ENCODE data around the gene FOXJ3.

Gene FOXJ3

DNA sequence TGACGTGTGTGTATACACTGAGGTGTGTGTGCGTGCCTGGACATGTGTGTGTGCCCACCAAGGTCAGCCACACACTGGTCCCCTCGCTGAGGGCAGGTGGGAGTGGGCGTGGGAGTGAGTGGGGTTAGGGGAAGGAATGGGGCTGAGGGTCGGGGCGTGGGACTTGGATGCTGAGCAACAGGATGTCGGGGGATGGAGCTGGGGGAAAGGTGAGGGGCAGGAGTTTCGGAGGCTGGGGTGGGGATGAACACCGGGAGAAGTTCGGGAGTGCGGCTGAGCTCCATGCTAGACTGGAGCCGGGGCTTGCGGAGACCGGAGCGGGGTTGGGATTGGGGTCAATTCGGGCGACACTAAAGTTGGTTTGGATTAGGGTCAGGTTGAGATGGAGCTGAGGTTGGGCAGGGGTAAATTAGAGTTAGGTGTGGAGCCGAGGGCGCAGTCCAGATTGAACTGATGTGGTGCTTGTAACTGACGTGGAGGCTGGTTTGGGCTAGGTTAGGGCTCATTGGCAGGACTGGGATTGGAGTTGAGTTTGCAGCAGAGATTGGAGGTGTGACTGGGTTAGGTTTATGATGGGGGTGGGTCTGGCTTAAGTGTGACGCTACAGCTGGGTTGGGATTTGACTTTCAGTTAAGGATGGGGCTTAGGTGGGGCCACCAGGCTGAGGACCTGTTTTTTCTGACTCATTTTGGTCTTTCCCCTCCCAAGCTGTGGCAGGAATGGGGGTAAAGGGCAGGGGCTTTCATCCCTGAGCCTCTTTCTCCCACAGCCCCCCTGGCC is 167.2 kb downstream of the FOXJ3 start:
- no peak for DNase-seq (ENCODE audit: low read depth in 2 of 2)

DNA sequence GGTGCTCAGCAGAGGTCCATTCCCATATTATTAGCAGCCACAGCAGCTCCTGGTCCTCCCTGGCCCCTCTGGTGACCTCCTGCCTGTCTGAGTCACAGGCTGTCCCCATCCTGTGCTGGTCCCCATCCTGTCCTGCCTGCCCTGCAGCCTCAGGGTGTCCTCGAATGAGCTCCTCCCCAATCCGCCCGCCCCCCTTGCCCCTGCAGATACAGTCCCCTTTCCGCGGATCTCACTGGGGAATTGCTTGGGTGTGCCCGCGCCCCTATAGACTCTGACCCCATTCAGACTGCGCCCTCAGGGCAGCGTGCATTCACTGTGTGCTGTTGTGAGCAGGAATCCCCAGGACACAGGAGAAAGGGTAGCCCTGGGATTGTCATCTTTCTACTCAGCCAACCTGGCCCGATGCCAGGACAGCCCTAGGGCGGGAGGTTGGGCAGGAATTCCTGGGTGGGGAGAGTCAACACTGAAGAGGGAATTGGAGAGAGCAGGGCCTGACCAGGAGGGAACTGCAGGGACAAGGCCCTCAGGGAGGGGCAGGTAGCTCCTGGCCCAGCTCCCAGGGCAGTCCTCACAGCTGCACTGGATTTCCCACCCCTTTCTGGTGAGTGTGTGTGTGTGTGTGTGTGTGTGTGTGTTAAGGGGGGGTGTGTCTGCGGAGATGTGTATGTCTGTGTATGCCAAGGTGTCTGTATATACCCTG is 169.4 kb downstream of the FOXJ3 start:
- no peak for DNase-seq (ENCODE audit: low read depth in 2 of 2)

DNA sequence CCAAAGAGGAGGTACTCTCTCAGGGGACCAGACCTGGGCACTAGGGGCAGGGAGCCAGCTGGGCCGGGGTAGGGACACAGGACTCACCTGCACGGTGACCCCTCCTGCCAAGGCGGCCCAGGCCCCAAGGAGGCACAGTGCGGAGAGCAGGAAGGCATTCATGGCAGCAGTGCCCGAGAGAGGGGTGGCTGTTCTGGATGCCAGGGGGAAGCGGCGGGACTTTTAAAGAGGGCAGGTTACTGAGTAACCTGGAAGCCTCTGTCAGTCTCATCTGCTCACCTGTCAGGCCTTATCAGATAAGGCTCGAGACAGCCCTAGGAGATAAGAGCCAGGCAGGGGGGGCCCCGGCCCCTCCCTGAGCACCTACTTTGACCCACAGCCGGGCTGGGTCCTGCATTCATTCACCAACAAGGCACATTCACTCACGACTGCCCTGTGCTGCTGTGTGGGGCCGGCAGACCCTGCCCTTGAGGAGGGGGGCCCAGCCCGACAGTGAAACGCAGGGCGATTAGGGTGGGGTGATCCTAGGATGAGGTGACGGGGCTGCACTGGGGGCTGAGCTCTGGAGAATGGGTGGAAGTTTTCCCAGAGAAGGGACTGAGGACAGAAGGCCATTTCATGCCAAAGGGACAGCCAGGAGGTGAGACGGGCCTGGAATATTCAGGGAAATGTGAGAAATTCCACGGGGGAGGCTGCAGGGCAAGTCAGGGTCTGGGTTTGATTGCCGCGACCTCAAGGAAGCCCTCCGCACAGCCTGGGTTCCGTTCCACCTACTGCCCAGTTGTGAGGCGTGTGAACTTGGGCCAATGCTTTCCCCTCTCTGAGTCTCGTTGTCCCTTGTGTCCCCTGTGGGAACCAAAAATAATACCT is 170.2 kb downstream of the FOXJ3 start, which contains the start of gene GUCA2A:
GUCA2A (minus strand) TSS at position 195 of the 870 bp plus-strand sequence; CDS start at position 162, 33 bp downstream.
- no peak for DNase-seq (ENCODE audit: low read depth in 2 of 2)

DNA sequence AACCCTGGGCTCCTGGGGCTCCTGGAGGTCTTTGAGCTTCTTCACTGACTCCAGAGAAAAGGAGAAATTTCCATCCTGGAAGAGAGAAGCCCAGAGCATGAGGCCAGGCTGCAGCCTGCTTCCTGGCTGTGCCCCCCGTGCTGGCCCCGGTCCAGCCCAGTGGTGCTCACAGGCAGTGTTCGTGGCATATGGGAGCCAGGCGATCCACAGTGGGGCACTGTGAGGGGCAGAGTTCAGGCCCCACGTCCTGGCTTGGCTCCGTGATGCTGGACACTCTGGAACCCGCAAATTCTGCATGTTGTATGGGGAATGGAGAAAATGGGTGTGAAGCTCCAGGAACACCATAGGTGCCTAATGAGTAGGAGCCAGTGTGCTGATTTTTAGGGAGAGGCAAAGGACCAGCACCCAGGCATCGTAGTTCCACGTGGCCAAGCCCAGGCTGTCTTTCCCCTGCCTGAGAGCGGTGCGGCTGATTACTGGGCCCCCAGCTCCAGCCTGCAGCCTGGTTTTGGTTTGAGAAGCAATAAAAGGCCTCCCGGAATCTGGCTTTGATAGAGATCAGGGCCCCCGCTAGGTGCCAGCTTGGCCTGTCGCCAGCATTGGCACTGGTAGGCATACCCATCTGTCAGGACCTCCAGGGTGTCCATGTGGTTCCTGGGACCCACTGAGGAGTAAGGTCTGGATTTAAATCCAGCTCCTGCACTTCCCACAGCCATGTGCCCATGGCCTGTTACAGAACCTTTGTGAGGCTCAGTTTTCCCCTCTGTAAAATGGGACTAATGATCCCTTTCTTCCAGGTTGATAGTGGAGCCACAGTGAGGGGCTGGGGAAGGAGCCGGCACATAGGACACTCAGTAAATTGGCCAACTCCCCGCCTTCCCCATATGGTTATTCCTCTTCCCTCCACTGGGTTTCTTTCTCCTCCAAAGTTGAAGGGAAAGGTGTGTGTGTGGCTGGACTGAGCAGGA is 171.2 kb downstream of the FOXJ3 start:
- DNase-seq (ENCODE audit: low read depth in 2 of 2), result no peak

DNA sequence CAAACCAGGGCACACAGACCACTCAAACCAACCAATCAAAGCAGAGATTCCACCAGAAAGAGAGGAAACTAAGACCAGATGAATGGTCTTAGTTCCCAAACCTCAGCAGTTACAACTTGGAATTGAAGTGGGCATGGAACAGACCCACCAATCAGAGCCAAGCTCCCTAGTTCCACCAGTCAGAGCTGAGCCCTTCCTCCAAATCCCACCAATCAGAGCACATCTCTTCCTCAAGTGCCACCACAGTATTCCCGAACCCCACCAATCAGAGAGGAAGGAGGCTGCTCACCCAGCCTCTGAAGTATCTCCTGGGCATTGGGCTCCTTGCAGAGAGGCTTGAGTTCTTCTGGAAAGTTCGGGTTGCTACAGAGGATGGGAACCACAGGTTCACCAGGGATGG is 171.9 kb downstream of the FOXJ3 start:
- DNase-seq (ENCODE audit: low read depth in 2 of 2), result no peak

DNA sequence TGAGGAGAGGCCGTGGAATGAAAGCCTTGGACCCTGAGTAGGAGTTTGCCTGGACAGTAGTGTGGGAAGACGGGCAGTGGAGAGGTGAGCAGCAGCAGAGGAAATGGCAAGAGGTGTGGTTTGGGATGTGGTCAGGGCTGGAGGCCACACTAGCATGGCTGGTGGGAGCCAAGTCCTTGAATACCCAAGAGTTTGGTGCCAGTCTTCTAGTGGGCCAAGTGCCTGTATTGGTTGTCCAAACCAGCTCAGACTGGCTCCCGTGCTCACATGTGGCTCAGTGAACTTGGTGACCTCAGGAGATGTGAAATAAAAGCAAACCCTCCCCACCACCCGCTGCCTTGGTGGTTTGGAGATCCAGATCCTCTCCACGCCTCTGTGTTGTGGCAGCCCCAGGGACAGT is 172.9 kb downstream of the FOXJ3 start:
- no peak for DNase-seq (ENCODE audit: low read depth in 2 of 2)

DNA sequence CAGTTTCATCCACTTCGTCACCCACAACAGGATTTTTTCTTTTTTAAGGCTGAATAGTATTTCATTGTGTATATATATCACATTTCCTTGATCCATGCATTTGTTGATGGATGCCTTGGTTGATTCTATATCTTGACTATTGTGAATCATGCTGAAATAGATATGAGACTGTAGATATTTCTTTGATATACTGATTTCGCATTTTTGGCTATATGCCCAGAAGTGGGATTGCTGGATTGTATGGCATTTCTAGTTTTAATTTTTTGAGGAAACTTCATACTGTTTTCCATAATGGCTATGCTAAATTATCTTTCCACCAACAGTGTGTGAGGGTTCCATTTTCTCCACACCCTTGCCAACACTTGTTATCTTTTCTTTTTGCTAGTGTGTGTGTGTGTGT is 176.8 kb downstream of the FOXJ3 start:
- DNase-seq (ENCODE audit: low read depth in 2 of 2), result no peak

DNA sequence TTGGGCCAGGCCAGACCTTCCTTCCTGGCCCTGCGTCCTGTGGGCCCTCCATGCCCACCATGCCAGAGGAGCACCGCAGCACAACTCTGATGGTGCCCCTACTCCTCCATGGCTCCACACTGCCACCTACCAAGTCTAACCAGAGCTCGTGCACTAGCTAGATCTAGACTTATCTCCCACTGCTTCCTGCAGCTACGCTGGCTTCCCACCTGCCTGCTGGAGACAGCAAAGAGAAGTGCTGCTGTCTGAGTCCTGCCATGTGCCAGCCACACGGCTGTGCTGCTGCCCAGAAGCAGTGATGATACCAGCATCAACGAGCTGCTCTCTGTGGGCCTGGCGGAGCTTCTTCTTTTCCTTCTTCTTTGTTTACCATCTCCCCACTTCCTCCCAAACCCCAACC is 177.4 kb downstream of the FOXJ3 start:
- DNase-seq (ENCODE audit: low read depth in 2 of 2), result no peak

DNA sequence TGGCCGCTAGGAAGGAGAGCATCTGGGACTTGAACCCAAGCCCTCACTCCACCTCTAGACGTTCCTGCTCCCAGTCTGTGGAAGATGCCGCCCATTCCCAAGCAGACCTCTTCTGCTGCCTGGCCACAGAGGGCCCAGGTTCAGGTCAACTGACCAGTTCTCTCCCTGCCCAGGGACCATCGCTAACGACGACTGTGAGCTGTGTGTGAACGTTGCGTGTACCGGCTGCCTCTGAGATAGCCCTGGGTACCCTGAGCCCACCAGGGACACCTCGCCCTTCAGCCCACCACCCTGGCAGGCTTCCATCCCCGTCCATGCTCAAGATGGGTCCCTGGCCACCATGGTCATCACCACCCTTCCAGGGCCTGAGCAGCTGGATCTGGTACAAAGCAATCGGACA is 179.7 kb downstream of the FOXJ3 start:
- DNase-seq (ENCODE audit: low read depth in 2 of 2), result no peak

DNA sequence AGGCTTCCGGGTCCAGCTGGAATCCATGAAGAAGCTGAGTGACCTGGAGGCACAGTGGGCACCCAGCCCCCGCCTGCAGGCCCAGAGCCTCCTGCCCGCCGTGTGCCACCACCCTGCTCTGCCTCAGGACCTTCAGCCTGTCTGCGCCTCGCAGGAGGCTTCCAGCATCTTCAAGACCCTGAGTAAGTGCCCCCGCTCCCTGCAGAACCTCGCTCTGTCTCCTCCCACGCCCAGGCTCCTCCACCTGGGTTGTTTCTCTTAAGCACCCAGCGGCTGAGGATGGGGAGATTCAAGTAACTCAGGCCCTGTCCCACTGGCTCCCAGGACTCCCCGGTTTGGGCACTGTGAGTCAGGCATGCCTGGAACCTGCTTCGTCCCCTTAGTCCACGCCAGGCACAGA is 180.3 kb downstream of the FOXJ3 start:
- no peak for DNase-seq (ENCODE audit: low read depth in 2 of 2)

DNA sequence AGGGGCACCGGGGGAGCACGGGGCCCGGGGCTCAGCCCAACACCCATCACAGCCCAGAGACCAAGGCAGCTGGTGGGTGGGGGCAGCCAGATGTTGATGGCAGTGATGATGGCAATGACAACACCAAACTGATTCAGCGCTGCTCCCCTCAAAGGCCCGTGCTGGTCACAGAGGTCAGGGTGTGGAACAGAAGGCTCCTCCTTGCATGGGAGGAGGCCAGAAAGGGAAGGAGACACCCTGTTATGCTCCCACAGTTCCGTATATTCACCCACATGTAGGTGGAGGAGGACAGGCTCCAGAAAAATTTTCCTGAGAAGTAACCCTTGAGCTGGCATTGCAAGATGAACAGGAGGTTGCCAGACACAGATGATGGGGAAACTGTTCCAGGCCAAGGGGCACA is 181.4 kb downstream of the FOXJ3 start:
- no peak for DNase-seq (ENCODE audit: low read depth in 2 of 2)

DNA sequence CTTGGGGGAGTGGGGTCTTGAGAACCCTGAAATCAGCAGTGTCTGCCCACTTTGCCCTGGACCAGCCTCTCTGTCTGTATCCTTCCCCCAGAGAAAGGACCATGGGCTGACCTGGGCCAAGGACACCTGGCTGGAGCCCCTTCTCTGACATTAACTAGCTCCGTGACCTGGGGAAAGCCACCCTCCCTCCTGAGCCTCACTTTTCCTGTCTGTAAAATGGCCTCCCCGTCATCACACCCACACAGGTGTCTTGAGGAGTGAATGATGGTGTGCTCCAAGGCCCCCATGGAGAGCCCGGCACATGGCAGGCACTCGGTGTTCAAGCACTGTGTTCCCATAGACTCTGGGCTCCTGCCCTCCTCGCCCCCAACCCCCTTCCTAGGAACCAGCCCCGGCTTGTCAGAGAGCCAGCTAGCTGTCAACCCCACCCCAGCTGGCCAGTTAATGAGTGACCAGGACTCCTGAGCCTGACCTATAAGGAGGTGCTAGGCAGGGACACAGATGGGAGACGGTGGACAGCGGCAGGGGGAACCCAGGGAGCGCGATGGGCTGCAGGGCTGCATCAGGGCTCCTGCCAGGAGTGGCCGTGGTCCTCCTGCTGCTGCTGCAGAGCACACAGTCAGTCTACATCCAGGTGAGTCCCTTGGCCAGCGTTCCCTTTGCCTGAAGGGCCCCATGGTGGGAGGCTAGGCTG is 182.0 kb downstream of the FOXJ3 start, which contains the start of gene GUCA2B:
GUCA2B (plus strand) TSS at position 504 of the 694 bp plus-strand sequence; CDS start at position 545, 41 bp downstream.
- no peak for DNase-seq (ENCODE audit: low read depth in 2 of 2)

DNA sequence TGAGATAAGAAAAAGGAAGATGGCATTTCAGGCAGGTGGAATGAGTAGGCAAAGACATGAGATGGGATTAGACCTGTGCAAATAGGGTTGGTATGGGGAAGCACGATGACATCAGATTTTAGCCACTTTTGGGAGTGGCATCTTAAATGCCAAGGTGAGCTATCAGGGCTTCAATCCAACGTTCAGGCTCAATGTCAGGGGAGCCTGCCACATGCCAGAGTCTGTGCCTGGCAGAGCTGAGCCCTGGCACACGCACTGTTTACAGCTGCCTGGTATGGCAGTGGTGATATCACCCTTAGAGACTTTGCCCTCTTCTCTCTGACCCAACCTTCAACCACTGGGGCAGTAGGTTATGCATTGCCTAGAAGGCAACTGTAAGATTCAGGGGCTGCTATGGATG is 182.9 kb downstream of the FOXJ3 start:
- no peak for DNase-seq (ENCODE audit: low read depth in 2 of 2)

DNA sequence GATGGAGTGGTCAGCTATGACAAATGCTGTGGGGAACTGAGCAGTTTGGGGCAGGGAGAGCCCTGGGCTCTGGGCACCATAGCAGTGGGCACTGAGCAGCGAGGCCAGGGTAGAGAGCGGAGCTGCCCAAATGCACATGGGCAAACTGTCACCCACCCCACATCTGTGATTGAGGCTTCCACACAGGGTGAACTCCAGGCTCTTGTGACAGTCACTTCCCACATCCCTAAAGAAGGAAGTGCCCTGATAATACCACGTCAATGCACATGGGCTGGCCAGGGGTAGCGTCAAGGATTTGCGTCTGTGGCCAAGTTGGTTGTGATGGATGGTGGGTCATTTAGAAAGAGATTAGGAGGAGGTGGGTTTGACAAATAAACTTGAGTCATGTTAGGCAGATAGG is 184.4 kb downstream of the FOXJ3 start:
- DNase-seq (ENCODE audit: low read depth in 2 of 2), result no peak

DNA sequence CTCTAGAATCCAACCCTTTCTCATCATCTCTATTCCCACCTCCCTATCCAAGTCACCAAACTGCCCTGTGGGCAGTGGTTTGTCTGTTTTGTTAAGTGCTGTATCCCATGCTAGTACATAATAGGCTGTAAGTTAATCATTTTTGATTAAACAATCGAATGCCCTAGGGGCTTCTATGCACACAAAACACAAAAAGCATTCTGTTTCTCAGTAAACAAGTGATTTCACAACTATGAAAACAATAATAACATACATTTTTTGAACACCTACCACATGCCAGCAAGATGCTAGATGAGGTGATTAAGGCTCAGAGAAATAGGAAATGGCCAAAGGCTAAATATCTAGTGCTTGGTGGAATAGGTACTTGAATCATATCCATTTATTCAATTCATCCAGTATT is 186.9 kb downstream of the FOXJ3 start:
- DNase-seq (ENCODE audit: low read depth in 2 of 2), result no peak

DNA sequence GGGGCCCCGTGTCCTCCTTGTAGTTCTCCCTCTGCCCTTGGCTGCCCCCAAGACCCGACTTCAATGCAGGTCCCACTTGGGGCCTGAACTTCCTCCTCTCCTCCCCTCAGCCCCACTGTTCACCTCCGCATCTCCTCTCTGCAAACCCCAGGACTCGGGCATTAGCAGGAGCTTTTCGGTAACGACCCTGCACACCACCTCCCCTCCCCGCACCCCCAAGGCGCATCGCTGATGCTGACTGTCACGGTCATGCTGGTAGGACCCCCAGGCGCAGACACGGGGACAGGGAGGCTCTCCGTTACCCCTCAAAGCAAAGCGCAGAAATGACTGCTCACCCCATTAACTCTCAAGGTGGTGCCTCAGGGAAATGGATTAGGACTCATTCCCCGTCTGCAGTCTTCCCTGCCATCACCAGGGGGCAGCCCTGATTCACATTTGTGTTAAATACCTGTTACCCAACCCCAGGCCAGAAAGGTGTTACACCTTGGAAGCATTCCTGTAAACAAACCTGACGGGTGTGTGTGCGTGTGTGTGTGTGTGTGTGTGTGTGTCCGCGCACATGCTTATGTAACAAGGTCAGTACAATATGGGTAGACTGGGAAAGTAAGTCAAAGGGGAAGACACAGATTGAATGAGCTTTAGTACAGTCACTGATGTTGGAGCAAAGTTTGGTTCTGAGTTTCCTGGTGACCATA is 188.3 kb downstream of the FOXJ3 start:
- peak; percentile 38 to 40 for DNase-seq (ENCODE audit: low read depth in 2 of 2)

DNA sequence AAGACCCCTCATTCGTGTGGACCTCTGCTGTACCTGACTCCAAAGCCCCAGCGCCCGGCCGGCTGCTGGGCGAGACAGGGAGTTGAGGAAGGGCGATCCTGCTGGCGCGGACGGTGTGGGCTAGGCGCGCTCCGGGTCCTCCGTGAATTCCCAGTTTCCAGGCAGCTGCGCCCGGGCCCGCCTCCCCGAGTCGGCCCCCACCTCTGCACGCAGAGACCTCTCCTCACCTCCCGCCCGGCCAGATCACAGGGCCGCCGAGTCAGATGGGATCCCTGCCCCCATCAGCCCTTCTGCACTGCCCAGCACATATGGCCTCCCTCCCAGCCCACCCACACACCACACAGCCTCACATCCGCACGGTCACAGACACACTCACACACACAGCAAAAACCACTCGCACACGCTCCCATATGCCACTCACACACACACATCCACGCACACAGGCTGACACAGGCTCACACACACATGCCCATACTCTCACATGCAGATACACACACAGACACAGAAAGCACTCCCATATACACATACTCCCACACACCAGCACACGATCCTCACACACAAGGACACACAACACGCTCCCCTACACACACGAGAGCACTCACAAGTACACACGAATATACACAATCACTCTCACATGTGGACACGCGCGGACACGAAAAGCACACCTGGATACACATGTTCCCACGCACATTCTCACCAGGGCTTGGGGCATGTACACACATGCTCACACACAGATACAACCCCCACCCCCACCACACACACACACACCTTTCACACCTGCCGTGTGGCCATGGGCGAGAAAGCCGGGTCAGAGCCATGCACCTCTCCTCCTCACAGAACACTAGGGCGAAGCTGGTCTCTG is 189.0 kb downstream of the FOXJ3 start:
- DNase-seq (ENCODE audit: low read depth in 2 of 2), result no peak

DNA sequence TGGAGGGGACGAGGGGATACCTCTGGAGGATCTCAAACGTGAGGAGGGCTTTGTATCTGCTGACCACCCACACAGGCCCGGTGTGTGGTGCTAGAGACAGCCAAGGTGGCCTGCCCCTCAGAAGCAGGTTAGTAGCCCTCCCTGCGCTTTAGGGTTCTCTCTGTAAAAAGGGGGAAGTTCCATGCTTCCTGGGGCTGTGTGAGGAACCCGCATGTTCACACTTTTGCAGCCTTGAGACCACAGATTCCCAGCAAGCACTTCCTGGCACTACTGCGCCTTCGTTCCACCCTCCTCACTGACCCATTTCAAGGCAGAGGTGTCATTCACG is 189.7 kb downstream of the FOXJ3 start:
- no peak for DNase-seq (ENCODE audit: low read depth in 2 of 2)
